Trophoblast cell (in vitro differentiated cells and primary cell): Measurements from ENCODE around the gene UNK.

Experiments
- DNase-seq, 2 donors: peaks; one replicate each; pipeline ENCODE4 v3.0.0-alpha.2; 2016
- H2AFZ ChIP-seq: 2 replicates; pipeline ENCODE4 v1.6.1; 2013; ENCODE audit warnings: low read length, moderate library complexity, mild to moderate bottlenecking; ENCODE audit not compliant: insufficient read depth, poor library complexity
- H2AK5ac ChIP-seq: 2 replicates; pipeline ENCODE4 v1.6.1; 2013; ENCODE audit warnings: mild to moderate bottlenecking, low read length
- H2BK120ac ChIP-seq: 2 replicates; pipeline ENCODE4 v1.6.1; 2013; ENCODE audit warnings: low read length, mild to moderate bottlenecking, moderate library complexity; ENCODE audit not compliant: insufficient read depth, poor library complexity
- H2BK12ac ChIP-seq: 2 replicates; pipeline ENCODE4 v1.6.1; 2013; ENCODE audit warnings: mild to moderate bottlenecking, low read length, moderate library complexity
- H2BK5ac ChIP-seq: 2 replicates; pipeline ENCODE4 v1.6.1; 2013; ENCODE audit warnings: low read length, low read depth, moderate library complexity, mild to moderate bottlenecking; ENCODE audit not compliant: poor library complexity
- H3K14ac ChIP-seq: 2 replicates; pipeline ENCODE4 v1.6.1; 2013; ENCODE audit warnings: mild to moderate bottlenecking, low read length
- H3K18ac ChIP-seq: 2 replicates; pipeline ENCODE4 v1.6.1; 2013; ENCODE audit warnings: mild to moderate bottlenecking, low read length
- H3K23ac ChIP-seq: 2 replicates; pipeline ENCODE4 v1.6.1; 2013; ENCODE audit warnings: low read length
- H3K27ac ChIP-seq: 2 replicates; pipeline ENCODE4 v1.5.1; 2013; ENCODE audit warnings: low read depth, mild to moderate bottlenecking, inconsistent platforms, low read length, moderate library complexity
- H3K27me3 ChIP-seq: 2 replicates; pipeline ENCODE4 v1.6.1; 2013; ENCODE audit warnings: inconsistent platforms, mild to moderate bottlenecking, low read length, moderate library complexity; ENCODE audit not compliant: insufficient read depth
- H3K36me3 ChIP-seq, 2 experiments: 1 replicate in 1 of 2; 2 replicates in 1 of 2; pipeline ENCODE4 v1.6.1; 2013; ENCODE audit warnings: low read length in 2 of 2, mild to moderate bottlenecking in 2 of 2, moderate library complexity in 1 of 2; ENCODE audit not compliant: insufficient read depth in 2 of 2, control insufficient read depth in 1 of 2
- H3K4ac ChIP-seq: 2 replicates; pipeline ENCODE4 v1.6.1; 2013; ENCODE audit warnings: low read depth, mild to moderate bottlenecking, low read length, moderate library complexity
- H3K4me1 ChIP-seq, 2 experiments: 1 replicate in 1 of 2; 2 replicates in 1 of 2; pipeline ENCODE4 v1.6.1; 2013; ENCODE audit warnings: low read length in 2 of 2, mild to moderate bottlenecking in 2 of 2, moderate library complexity in 1 of 2; ENCODE audit not compliant: insufficient read depth in 2 of 2, control insufficient read depth in 1 of 2
- H3K4me2 ChIP-seq: 2 replicates; pipeline ENCODE4 v1.6.1; 2013; ENCODE audit warnings: inconsistent platforms, mild to moderate bottlenecking, low read length, moderate library complexity
- H3K4me3 ChIP-seq: 2 replicates; pipeline ENCODE4 v1.5.1; 2013; ENCODE audit warnings: mild to moderate bottlenecking, low read depth, low read length, inconsistent platforms
- H3K79me1 ChIP-seq: one replicate; pipeline ENCODE4 v1.6.1; 2013; ENCODE audit warnings: low read length
- H3K79me2 ChIP-seq: 2 replicates; pipeline ENCODE4 v1.6.1; 2013; ENCODE audit warnings: low read length, mild to moderate bottlenecking; ENCODE audit not compliant: control insufficient read depth, insufficient read depth, poor library complexity
- H3K9ac ChIP-seq: 2 replicates; pipeline ENCODE4 v1.6.1; 2013; ENCODE audit warnings: mild to moderate bottlenecking, low read length
- H3K9me3 ChIP-seq: 2 replicates; pipeline ENCODE4 v1.6.1; 2013; ENCODE audit warnings: low read depth, mild to moderate bottlenecking, control low read depth, inconsistent platforms, low read length; ENCODE audit not compliant: insufficient read depth
- H4K12ac ChIP-seq: 2 replicates; pipeline ENCODE4 v1.6.1; 2013; ENCODE audit warnings: low read depth, mild to moderate bottlenecking, low read length, moderate library complexity
- H4K8ac ChIP-seq: 2 replicates; pipeline ENCODE4 v1.6.1; 2013; ENCODE audit warnings: low read depth, mild to moderate bottlenecking, low read length, moderate library complexity
- H4K91ac ChIP-seq: one replicate; pipeline ENCODE4 v1.6.1; 2013; ENCODE audit warnings: low read depth, mild to moderate bottlenecking, low read length, moderate library complexity
- WGBS: extraction: QIAGEN DNeasy Blood & Tissue Kit; methylation state at CpG from one replicate; pipeline ENCODE4 v1.1.7; 2013; ENCODE audit warnings: missing lambda C conversion rate; ENCODE audit not compliant: insufficient read length, insufficient coverage; ENCODE audit errors: extremely low coverage; 5-methylcytosine and 5-hydroxymethylcytosine counted together

UNK gene

DNA sequence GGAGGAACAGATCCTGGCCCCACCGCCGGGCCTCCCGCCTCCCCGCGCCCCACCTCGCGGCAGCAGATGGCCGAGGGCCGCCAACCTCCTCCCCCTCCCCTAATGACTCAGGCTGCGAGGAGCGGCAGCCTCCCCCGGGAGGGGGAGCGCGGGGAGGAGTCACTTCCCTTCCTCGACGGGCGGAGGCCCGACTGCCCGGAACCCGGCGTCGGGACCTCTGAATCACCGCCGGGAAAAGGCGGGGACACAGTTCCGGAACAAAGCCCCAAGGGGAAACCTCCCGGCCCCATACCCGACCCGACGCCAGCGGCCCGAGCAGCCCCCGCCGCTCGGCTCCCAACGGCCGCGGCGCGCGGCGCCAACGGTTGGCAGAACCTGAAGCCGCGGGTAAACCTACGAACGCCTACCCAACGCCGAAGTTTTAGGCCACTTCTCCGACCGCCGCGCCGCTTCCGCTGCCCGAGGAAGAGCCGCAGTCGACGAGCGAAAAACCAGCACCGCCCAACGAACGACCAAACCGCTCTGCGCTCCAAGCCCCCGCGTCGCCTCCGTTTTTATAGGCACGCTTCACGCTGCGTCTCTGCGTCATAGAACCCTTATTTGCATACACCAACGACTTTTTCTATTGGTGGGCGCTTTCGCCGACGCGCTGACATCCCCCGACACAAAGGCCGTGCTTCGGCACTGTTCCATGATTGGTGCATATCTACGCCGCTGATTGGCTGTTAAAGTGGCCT is 5.2 kb upstream of the UNK start:
- peaks cover 9 to 20% of the 10 kb centered on the region in 2 experiments for H3K36me3 ChIP-seq
- peak overlapping the region; percentile 83 for H4K12ac ChIP-seq
- peak overlapping the region; percentile 96 for H2BK5ac ChIP-seq
- peak overlapping the region; percentile 97 for H3K4ac ChIP-seq
- no peak overlapping the region for H2BK12ac ChIP-seq
- H3K23ac ChIP-seq, result no peak overlapping the region
- peak overlapping the region; percentile 96 for H3K9ac ChIP-seq
- H3K4me1 ChIP-seq, result peaks cover 3 to 11% of the 10 kb centered on the region in 2 experiments
- peaks cover 12% of the 10 kb centered on the region for H3K79me2 ChIP-seq
- peak overlapping the region; percentile 10 for H2AFZ ChIP-seq
- WGBS, result no CpG with 5 or more reads among the region's 84 CpGs
- peak overlapping the region; percentile 82 for H2AK5ac ChIP-seq
- peak overlapping the region; percentile 93 for H4K8ac ChIP-seq
- H3K14ac ChIP-seq, result peak overlapping the region; percentile 94
- DNase-seq, result peak; percentile 98 to 100
- no peaks in the 10 kb centered on the region for H3K27me3 ChIP-seq
- H2BK120ac ChIP-seq, result peak overlapping the region; percentile 92
- peak overlapping the region; percentile 94 for H3K4me3 ChIP-seq
- H3K9me3 ChIP-seq, result no peaks in the 10 kb centered on the region
- H3K18ac ChIP-seq, result peak overlapping the region; percentile 83
- H3K79me1 ChIP-seq, result peaks cover 10% of the 10 kb centered on the region
- H3K4me2 ChIP-seq, result peak overlapping the region; percentile 40
- H3K27ac ChIP-seq, result peak overlapping the region; percentile 89
- H4K91ac ChIP-seq, result peak overlapping the region; percentile 96

DNA sequence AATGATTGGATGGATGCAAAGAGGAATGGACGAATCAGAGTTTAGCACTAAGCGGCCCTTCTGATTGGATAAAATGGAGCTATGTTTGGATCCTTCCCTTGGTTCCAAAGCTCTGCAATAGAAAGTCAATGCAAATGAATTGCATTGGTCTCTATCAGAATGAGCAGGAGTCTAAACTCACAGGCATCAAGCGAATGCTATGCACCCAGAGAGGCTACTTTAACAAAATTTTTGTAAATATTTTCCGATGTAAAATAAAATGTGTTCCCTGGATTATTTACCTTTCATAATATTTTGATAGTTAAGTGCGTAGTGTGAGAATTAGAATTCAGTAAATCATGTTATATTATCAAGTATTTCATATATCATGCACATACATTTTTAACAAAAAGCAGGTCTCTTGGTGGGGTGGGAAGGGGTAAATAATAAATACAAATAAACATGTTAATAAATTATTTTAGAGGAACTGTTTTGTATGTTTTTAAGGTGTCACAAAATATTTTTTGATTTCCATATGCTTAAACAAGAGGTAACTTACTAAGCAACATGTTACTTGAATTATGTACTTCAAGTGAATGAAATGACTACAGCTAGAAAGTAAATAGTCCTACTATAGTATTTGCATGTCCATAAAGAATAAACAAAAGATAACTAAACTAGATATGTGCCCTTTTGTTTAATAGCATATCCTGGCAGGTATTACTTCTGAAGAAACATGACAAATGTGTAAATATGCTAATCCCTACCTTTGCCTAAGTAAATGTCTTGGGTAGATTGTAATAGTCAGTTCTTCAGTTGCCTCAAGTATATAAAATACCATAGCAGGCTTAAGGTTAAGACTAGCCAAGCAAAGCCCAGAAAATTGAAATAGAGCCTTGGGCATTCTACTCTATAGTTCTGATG is 4.4 kb upstream of the UNK start:
- no peak overlapping the region for H2BK120ac ChIP-seq

DNA sequence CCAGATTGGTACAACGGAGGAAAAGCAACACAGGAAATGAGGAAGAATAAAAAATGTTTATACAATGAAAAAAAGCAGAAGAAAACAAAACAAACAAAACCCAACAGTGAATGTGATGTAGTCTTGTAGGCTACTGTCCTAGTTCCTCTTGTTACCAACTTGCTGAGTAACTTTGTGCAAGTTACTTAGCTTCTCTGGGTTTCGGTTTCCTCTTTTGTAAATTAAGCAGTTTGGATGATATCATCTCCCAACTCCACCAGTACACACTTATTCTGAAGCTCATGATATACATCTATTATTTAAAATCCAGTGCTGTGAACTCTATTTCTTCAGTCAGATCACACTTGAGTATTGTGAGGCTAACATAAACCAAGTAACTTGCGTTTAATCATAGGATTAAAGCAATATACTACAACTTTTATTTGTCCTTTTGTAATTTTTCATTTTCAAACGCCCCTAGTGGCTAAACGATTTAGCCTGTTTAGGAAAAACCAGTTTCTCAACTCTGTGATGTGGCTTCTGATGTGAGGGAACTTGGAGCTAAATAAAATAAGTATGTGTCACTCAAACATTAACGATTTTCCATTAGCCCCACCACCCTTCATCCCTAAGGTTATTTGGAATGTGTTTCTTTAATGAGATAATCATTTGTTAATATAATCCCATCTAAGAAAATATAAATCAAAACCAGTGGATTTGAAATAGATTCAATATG is 1.4 kb upstream of the UNK start:
- no CpG with 5 or more reads among the region's 6 CpGs for WGBS
- Histone ChIP-seq H3K4me3 (no peak overlapping the region), H3K27me3 (no peaks in the 10 kb centered on the region), H3K79me1 (peaks cover 25% of the 10 kb centered on the region), H3K9me3 (no peaks in the 10 kb centered on the region), H3K14ac (no peak overlapping the region), H3K9ac (no peak overlapping the region), H2BK120ac (no peak overlapping the region), H2AK5ac (no peak overlapping the region), H2AFZ (no peak overlapping the region), H4K91ac (no peak overlapping the region), H4K12ac (no peak overlapping the region), H3K36me3 (peaks cover 7% of the 10 kb centered on the region in 2 experiments), H2BK5ac (no peak overlapping the region), H3K23ac (no peak overlapping the region), H3K79me2 (peaks cover 28% of the 10 kb centered on the region), H4K8ac (no peak overlapping the region), H3K4ac (no peak overlapping the region), H2BK12ac (no peak overlapping the region), H3K4me1 (peaks cover 3 to 18% of the 10 kb centered on the region in 2 experiments), H3K27ac (no peak overlapping the region), H3K18ac (no peak overlapping the region), H3K4me2 (no peak overlapping the region)
- peak; percentile 52 to 90 for DNase-seq

More for the DNA sequence above, 4.4 kb upstream of the UNK start:
- Histone ChIP-seq H3K9ac (no peak overlapping the region), H3K18ac (no peak overlapping the region), H2AK5ac (no peak overlapping the region), H3K79me1 (peaks cover 17% of the 10 kb centered on the region), H4K12ac (no peak overlapping the region), H3K4me2 (peak overlapping the region; percentile 51), H3K27me3 (no peaks in the 10 kb centered on the region), H3K4me1 (peaks cover 3 to 7% of the 10 kb centered on the region in 2 experiments), H3K36me3 (peaks cover 7 to 15% of the 10 kb centered on the region in 2 experiments), H3K27ac (no peak overlapping the region), H4K8ac (no peak overlapping the region), H3K79me2 (peaks cover 17% of the 10 kb centered on the region), H3K23ac (no peak overlapping the region), H2AFZ (no peak overlapping the region), H3K14ac (no peak overlapping the region), H2BK12ac (no peak overlapping the region), H3K9me3 (no peaks in the 10 kb centered on the region), H3K4me3 (no peak overlapping the region), H4K91ac (no peak overlapping the region), H2BK5ac (no peak overlapping the region), H3K4ac (no peak overlapping the region)
- WGBS, result no CpG with 5 or more reads among the region's 5 CpGs
- DNase-seq, result no peak
